PFSK-1 (cell line): Measurements from ENCODE around the gene KIAA2012.

Experiments
- POLR2AphosphoS5 ChIP-seq: IDR thresholded peaks from 2 replicates; pipeline ENCODE4 v1.6.1; 2012; ENCODE audit warnings: low read depth, mild to moderate bottlenecking, control low read depth, low read length, moderate library complexity
- REST ChIP-seq, 2 experiments: IDR thresholded peaks; 2 replicates each; pipeline versions ENCODE4 v1.6.1 to v1.8.0; 2011 to 2012; ENCODE audit warnings: low read depth in 2 of 2, low read length in 2 of 2, control low read depth in 1 of 2, inconsistent platforms in 1 of 2, mild to moderate bottlenecking in 1 of 2, moderate library complexity in 1 of 2; ENCODE audit not compliant: insufficient read depth in 1 of 2
- SIN3A ChIP-seq: IDR thresholded peaks from 2 replicates; pipeline ENCODE4 v1.6.1; 2012; ENCODE audit warnings: mild to moderate bottlenecking, low read length, moderate library complexity, borderline replicate concordance; ENCODE audit not compliant: insufficient read depth

DNA sequence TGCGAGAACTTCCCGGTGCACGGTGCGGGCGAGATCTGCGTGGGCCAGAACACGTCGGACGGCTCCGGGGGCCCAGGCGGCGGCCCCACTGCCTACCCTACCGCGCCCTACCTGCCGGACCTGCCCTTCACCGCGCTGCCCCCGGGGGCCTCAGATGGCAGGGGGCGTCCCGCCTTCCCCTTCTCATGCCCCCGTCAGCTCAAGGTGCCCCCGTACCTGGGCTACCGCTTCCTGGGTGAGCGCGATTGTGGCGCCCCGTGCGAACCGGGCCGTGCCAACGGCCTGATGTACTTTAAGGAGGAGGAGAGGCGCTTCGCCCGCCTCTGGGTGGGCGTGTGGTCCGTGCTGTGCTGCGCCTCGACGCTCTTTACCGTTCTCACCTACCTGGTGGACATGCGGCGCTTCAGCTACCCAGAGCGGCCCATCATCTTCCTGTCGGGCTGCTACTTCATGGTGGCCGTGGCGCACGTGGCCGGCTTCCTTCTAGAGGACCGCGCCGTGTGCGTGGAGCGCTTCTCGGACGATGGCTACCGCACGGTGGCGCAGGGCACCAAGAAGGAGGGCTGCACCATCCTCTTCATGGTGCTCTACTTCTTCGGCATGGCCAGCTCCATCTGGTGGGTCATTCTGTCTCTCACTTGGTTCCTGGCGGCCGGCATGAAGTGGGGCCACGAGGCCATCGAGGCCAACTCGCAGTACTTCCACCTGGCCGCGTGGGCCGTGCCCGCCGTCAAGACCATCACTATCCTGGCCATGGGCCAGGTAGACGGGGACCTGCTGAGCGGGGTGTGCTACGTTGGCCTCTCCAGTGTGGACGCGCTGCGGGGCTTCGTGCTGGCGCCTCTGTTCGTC is 37.7 kb upstream of the KIAA2012 start:
- TF ChIP-seq SIN3A (no peak), REST (IDR thresholded peaks at IDR 0.05; ENCODE audit: insufficient read depth in 1 of 2, low read depth in 2 of 2, low read length in 2 of 2) (no peak), POLR2AphosphoS5 (no peak)
